GM19438 (cell line): Measurements from ENCODE around the gene EEA1.
"Not testable (repeated sequence)": the region's sequence is repeated elsewhere in the genome, so short reads cannot be mapped to it uniquely, and the experiment has no call there.

Source experiments
- ATAC-seq: cut with Tn5 transposase; IDR thresholded peaks from one replicate; pipeline ENCODE4 v1.9.1; 2021; ENCODE audit warnings: low read depth; ENCODE audit not compliant: unreplicated experiment

Gene EEA1

DNA sequence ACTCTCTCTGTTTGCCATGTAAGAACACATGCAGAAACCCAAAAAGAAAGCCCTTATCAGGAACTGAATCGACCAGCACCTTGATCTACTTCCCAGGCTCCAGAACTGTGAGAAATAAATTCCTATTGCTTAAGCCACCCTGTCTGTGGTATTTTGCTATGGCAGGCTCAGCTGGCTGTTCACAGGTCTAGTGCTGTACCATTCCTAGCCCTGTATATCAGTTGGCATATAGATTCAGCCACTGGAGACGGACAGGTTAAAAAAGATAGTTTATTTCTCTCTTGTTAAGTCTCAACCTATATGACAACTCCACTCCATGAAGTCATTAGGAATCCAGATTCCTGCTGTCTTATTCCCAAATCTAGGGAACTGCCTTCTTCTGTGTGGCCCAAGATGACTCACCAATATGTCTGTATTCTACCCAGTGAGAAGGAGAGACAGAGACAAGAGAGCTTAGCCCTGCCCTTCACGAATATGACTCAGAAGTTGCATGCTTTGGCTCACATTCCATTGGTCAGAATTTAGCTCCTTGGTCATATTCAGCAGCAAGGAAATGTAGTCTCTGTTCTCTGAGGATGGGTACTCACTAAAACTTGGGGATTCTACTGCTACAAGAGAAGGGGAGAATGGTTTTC is 169.3 kb downstream of the EEA1 start:
- ATAC-seq: no peak

DNA sequence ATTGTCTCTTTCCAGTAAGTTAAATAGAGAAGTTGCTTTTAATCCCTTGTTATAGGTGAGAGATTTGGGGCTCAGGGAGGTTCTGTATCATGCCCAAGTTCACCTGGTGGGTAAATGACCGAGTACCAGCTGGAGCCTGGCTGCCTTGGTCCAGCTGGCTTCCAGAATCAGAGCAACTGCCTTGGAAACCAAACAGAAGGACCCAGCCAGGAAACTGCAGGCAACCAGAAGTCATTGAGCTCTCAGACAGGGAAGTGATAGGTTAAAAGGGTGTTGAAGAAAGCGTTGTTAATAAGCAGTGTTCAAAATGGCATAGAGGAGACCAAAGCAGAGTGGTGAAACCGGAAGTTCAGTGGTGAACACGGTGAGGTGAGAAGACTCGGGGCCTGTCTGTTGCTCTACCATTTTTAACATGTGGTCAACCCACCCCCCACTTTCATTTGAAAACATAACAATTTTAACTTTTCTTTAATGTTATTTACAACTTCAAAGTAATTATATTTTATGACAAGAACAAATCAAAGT is 171.4 kb downstream of the EEA1 start:
- ATAC-seq: no peak

DNA sequence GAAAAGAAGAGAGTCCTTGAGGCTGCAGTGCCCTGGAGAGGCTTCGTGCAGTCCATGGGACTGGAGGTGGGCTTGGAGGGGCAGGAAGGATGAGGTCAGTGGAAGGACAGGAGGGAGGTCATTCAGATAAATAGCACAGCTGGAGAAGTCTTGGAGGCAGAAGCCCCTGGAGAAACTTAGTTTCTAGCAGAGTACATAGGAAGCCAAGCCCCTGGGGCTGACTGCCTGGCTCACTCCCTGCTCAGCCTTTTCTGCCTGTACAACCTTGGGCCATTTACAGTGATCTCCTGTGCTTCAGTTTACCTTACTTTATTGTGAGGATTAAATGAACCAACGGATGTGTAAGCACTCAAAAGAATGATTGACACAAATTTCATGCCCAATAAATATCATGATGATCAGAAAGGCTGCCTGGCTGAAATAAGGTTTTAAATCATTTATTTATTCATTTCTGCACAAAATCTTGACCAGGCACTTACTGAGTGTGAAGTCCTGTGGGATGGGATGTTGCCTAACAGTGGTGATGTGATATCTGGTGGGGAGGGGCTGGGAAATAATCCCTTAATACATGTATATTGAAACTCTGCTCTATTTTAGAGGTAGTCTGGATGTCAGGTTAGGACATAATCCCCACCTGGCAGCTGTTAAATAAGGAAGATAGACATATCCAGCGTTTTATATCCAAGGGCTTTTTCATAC is 172.0 kb downstream of the EEA1 start:
- no peak for ATAC-seq

DNA sequence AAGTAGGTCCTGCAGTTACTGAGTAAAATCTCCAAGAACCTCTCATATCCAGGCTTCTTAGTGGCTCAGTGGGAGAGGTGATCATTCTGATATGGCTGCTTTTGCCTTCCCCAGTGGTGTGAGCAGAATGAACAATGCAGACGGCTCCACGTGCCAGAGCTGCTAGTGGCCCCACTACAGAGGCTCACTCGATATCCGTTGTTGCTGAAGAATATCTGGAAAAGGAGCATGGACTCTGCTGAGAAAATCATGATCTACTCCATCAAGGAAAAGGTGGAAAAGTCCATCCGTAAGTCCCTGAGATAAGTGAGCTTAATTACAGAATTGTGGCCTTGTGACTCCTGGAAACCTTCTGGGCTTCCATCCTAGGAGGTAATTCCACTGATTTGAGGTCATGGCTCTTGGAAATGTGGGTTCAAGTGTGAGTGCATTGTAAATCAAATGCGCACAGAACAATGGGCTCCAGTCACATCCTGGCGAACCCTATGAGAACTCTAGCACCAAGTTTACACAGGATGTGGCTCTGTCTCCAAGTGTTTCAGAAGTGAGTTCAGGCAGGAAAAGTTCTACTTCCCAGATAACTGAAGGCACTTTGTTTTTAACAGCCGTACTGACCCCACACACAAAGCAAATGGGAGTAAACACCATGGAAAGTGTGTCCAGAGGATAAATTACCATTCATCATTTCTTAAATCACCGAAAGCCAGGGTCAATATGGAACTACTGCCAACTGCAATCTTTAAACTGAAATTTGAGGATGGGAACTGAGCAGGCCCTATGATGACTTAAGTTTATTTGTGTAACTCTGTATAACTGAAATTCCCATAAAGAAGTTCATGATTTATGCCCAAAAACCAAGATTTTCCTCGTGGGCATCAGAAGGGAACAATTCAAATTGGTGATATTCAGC is 174.9 kb downstream of the EEA1 start:
- no peak for ATAC-seq

DNA sequence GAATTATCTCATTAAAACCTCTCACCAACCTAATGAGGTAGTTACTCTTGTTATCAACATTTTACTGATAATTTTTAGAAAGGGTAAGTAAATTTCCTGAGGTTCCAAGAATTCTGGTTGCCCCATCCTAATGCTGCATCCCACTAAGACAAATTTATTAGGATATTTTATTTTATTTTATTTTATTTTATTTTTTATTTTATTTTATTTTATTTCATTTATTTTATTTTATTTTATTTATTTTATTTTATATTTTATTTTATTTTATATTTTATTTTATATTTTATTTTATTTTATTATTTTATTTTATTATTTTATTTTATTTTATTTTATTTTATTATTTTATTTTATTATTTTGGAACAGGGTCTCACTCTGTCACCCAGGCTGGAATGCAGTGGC is 179.4 kb downstream of the EEA1 start:
- ATAC-seq: not testable (repeated sequence)

DNA sequence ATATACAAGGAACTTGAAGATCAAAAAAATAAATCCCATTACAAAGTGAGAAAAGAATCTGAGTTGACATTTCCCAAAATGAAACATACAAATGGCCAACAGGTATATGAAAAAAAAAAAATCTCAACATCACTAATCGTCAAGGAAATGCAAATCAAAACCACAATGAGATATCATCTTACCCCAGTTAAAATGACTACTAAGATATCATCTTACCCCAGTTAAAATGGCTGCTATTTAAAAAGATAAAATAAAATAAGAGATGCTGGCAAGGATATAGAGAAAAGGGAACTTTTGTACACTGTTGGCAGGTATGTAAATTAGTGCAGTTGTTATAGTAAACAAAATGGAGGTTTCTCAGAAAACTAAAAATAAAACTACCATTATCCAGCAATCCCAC is 181.9 kb downstream of the EEA1 start:
- no peak for ATAC-seq

DNA sequence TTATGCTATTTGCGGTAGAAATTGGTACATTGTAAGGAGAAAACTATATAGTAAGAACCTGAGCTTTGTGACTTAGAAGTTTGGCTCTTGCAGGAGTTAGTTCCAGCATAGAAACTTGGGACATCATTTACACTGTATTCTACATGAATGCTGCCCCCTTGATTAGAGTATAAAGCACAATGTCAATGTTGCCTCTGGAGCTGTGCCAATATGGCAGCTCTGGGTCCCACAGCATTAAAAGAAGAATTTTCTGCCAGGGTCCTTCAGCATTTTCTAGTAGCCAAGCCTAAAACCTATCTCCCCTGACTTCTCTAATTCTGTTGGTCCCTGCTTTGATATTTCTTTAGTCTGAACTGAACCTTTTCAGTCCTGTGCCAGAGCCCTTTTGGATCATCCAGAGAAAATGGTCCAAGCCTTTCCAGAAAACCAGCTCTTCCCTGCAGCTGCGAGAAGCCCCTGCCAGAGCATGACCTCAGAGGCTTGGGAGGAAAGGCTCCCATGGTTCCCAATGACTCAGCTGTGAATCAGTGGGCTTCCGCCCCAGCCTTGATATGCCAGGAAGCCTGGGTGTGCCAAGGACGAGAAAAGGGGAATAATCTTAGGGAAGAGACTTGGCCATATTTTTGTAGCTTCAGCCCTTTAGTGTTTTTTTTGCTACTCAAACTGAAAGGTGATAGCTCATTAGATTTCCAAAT is 183.1 kb downstream of the EEA1 start:
- no peak for ATAC-seq

DNA sequence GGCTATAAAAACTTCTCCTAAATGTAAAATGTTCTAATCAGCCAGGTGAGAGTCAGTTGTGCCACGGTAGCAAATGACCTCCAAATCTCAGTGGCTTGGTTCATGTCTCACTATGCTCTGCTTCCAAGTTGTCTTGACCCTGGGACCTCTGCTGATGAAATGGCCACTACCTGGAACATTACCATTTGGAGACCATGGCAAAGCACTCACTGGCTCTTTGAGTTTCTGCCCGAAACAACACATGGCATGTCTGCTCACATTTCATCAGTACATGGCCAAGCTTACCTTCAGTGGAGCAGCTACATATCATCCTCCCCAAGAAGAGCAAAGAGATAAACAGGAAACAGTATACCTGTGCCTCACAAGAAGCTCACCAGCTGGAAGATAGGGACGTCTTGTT is 186.1 kb downstream of the EEA1 start:
- no peak for ATAC-seq

DNA sequence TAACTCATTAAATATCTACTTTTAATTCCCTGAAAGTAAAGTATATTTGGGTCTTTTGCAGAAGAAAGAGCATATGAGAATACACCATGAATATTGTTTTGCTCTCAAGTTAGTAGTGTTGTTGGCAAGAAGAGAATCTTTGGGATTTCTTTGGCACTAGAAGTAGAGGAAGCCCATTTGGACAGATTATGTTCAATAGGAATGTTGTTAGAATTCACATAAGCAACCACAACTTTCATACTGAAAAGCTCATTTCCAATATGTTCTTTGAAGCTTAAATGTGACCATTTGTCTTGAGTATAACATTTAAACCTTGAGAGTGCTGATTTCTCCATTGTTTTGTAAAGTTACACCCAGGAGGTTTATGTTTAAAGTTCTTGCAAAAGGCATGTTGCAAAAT is 188.7 kb downstream of the EEA1 start:
- ATAC-seq: no peak

DNA sequence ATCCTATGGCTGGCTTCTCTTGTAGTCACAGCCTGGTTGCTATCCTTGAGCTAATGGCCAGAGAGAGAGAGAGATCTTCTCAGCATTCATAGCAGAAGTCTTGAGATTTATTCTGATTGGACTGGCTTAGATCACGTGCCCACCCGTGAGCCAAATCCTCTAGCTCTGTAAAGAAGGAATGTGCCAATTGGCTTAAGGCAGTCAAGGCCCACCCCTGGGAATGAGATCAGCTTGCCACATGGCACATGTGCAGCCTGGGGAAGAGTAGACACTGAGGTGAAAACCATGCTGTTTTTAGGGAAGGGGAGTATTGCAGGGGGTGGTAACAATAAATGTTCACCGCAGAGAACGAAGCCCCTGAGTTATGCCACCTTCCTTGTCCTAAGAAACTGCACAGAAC is 190.0 kb downstream of the EEA1 start:
- no peak for ATAC-seq

DNA sequence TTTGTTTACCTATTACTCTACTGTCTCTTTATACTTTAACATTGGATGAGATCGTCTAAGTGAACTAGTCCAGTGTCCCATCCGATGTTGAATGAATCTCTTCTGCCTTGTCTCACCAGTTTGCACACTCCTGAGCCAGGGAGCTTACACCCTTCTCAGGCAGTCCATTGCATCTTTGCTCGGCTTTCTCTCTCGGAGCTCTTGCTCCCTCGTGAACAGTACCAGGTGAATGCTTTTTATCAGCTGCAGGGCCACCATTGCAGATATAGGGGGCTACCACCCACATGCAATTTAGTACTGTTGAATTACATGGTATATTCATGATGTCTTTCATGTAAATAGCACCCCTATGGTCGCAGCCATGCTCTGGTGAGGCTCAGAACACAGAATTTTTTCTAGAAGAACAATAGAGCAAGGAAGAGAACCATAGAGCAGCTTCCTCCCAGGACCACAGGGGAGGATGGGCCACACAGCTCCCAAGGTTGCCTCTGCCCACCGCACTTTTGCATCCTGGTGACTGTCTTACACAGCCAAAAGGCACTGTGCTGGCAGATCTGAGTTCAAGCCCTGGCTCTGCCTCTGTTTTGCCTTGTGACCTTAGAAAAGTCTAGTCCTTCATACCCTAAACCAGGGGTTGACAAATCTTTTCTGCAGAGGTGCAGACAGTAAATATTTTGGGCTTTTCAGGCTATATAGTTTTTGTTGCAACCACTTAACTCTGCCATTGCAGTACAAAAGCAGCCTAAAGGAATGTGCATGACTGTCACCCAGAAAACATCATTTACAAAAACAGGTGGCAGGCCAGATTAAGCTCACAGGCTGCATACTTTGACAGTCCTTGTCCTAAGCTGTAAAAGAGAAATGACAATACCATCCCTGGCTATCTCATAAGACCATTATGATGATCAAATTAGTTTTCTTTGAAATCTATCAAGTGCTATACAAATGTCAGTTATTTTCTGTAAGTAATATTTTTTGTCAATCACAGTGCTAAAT is 190.9 kb downstream of the EEA1 start:
- ATAC-seq: no peak

DNA sequence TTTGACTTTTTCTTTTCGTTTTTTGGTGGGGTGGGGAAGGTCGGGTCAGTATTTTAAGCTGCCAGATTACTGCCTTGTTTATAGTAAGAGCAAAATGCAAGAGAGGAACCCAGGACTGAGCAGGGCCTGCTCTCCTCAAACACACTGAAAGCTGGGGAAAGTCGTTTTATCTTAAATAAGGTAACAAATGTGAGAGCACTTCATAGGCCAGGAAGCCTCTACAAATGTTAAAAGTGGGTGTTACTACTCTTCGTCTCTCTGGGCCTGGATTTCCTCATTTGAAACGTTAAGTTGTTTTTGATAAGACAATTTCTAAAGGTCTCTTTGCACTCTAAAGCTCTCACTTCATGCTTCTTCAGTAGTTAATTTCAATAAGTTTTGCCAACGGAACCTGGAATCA is 192.5 kb downstream of the EEA1 start:
- no peak for ATAC-seq

DNA sequence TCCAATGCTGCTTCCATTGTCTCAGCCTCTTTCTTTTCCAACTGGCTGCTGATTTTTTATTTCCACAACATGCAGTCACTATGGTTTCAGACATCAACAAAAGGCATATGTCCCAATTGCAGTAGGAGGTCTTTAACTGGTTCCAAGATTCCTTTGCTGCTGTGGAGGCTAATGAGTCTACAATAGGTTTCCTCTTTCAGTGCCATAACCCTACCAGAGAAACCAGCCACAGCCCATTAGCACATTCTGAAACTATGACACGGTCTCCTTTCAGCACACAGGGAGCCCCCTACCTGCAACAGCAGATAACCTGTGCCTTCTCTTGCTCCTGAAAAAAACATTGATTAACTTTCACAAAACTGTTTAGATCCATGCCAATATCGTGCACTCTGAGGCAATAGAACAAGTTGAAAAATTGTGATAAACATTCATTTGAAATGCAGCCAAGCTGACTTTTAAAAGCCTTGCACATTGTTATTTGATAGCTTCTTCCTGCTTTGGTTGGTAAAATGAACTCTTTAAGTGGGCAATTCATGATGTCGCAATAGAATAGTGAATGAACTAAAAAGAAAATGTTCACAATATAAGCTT is 193.9 kb downstream of the EEA1 start:
- no peak for ATAC-seq

DNA sequence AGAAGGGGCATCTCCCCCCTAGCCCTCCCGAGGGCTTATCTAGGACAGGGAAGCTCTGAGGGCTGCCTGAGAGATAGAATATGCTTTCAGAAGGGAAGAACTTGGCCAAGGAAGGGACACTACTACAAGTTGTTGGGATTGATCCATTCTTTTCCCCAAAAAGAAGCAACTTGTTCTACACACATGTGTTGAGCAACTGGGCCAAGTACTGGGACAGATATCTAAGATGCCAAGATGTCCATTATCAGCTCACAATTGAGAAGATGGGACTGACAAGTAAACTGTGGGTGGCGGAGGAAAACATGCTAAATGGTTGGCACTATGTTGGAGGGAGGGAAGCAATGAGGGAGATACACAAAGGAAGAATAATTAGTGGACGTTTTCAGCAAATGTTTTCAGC is 195.4 kb downstream of the EEA1 start:
- no peak for ATAC-seq

DNA sequence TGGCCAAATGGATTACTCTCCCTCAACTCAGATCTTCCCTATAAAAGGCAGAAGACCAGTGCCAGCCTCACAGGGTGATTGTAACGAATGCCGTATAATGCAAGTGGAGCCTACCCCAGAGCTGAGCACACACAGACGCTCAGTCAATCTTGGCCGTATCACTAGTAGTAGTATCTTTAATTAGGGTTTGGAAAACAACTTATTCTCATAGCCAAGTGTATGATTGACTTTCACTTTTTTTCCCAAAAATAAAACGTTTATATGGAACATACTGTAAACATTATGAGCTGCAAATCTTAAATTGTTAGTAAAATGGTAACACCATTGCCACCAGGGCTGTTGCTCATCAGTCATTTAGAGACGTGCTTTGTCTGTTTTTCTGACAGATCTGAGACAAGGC is 195.9 kb downstream of the EEA1 start:
- ATAC-seq: no peak

DNA sequence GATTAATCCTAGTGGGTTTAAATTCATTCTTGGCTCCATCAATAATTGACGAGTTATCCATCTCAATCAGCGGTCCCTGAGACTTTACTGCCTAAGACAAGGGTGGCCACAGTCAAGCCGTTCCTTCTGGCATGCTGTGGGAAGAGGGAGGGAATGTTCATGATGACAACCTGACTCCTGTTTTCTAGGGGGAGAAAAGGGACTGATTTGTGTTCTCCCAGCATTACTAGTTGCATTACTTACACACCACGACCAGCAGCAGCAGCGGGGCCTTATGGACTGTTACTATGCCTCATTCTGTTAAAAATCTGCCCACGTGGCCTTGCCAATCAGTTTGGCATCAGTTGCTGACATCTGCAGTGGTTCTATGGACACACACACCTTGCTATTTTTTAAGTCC is 196.4 kb downstream of the EEA1 start:
- ATAC-seq: no peak

DNA sequence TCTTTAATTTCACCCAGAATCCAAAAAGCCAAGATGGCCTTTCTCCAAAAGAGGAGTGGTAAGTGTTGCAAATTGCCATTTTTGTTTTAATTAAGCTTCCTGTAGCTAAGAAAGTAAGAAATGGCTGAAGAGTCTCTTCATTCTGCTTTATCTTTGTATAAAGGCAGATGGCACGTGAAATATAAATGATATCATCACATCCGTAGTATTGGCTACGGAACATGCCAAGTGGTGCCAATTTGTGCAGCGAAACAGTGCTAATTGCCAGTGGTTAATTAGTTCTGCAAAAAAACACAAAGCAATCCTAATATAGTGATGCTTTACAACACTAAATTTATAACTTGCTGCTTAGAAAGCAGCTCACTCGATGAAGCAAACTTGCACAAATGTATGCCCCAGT is 196.9 kb downstream of the EEA1 start:
- ATAC-seq: no peak

DNA sequence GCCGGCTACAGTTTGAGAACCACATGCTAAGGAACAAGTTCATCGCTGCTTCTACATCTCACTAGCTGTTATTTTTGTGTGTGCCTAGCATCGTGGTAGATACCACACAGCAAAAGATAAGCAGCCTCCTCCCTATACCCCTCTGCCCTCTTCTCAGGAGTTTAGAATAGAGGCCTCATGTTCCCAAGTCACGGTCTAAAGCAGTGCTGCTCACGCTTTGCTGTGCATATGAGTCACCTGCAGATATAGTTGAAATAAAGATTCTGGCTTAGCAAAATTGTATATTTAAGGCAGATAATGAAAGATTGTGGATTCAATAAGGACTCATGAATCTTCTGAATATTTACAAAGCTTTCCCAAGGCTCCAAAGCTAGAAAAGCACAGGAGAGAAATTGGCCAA is 198.3 kb downstream of the EEA1 start:
- no peak for ATAC-seq

DNA sequence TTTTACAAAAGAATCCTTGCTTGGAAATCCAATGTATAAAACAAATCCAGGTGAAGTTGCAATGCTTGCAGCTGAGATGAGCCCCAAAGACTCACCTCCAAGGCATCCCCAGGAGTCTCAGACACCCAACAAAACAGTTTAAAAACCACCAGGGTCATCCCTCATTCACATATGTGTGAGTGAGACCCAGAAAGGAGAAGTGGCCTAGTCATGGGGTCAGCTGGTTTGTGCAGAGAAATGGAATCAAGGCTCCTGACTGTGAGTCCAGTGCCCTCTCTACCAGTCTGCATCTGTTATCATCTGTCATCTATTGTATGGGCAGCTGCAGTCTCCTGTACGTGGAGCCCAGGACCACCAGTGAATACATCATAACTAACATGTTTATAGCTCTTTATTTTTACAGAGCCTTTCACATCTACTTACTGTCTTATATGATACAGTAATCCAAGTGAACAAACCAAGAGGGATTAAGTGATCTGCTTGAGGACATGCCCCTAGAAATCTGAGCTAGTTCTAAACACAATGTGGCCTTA is 199.3 kb downstream of the EEA1 start:
- no peak for ATAC-seq
